Measurements from ENCODE around the gene FCMR. TPM values are rescaled to one million over a fixed set of nuclear protein-coding genes. Genes with fewer than 3 reads are reported as not detected.

Gene FCMR
- total and polyA plus RNA-seq, 9 of the 15 experiments (the other 6 are each of a cell fraction or from before 2014, with no cell fraction given) = 0.11 to 0.82 (median 0.20) TPM; not detected in 5

DNA sequence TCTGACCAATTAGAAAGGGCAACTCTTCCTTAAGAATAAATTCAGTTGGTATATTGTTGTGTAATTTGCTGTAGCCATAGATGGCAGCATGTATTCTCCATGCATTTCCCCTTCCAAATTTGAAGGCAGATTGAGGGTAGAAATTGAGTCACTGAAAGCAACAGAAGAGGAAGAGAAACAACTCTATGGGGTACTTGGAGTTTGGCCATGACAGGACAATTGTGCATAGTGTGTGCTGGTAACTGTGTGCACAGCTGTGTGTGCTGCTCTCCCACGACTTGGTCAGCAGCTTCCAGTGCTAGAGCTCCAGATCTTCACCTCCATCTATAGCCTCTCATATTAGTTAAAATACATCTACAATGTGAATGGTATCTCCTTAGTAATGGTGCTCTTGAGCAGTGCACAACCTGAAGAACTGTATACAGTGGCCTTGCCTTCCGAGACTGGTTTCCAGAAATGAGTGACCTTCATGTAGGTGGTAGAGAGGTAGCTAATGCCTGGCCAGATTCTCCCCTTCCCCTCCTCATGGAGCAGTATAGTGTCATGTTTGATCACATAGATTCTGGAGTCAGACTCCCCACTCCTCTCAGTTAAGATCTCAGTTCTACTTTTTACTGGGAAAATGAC, 49.4 kb upstream of the FCMR start:
- H2AFZ ChIP-seq (ENCODE audit: low read depth, low read length) = no peak overlapping the region
- H3K36me3 ChIP-seq (ENCODE audit: control insufficient read depth, insufficient read depth, low read length) = no peaks in the 10 kb centered on the region
- ChIA-PET POLR2A (interaction anchor here (0.7 to 1.5 kb wide), 3 partner anchors 9 to 27 kb away, joined by 3 to 7 read pairs (median 4); no protein-coding TSS in a partner anchor), CTCF (ENCODE audit: low intra/inter-chr PET ratio) (no interaction called here)
- no peak overlapping the region for H3K4me2 ChIP-seq (ENCODE audit: insufficient read depth, low read length)
- TF ChIP-seq THRA (IDR thresholded peaks at IDR 0.05) = no peak
- TF ChIP-seq TAL1 (IDR thresholded peaks at IDR 0.05) = no peak
- peak; percentile 21 for TF ChIP-seq RBM25 (IDR thresholded peaks at IDR 0.05; ENCODE audit: low read depth, low read length, severe bottlenecking)
- TF ChIP-seq E2F1 (CRISPR knock-in tag; IDR thresholded peaks at IDR 0.05) = no peak
- no peaks in the 10 kb centered on the region for H3K9me3 ChIP-seq (replicated peaks; ENCODE audit: control insufficient read depth, insufficient read depth, low read depth, low read length)
- H3K9ac ChIP-seq (ENCODE audit: insufficient read depth in 1 of 2, low read depth in 2 of 2, low read length in 2 of 2) = no peak overlapping the region
- H3K27ac ChIP-seq (ENCODE audit: extremely low read depth, low read depth, low read length) = no peak overlapping the region
- H3K9me1 ChIP-seq (ENCODE audit: control insufficient read depth, insufficient read depth, low read length) = no peaks in the 10 kb centered on the region
- H3K4me1 ChIP-seq (replicated peaks in 1 of 2; ENCODE audit: control insufficient read depth in 2 of 2, insufficient read depth in 2 of 2, low read length in 2 of 2) = no peaks in the 10 kb centered on the region; a peak in 1 of 5 replicates
- no peak for ATAC-seq
- no peaks in the 10 kb centered on the region for H4K20me1 ChIP-seq (replicated peaks; ENCODE audit: control insufficient read depth, insufficient read depth, low read length)
- no peak for FAIRE-seq
- H3K27me3 ChIP-seq (ENCODE audit: control insufficient read depth in 2 of 2, insufficient read depth in 2 of 2, low read length in 2 of 2) = peaks cover 12 to 21% of the 10 kb centered on the region in 2 experiments; a peak in 4 of 5 replicates
- intact Hi-C loops (cut with micrococcal nuclease) (loop anchor here (10.0 kb wide), 1 partner anchor 476 kb away; no protein-coding TSS in a partner anchor), in situ Hi-C loops (cut with MboI) (no loop called here)
- no TSS peak for BruUV-seq (replicated peaks)
- no peak for DNase-seq (ENCODE audit: extremely low read depth in 1 of 4, low spot score in 3 of 4)
- H3K79me2 ChIP-seq (ENCODE audit: control insufficient read depth, insufficient read depth, low read length) = no peaks in the 10 kb centered on the region
- WGBS (ENCODE audit: insufficient coverage, low coverage, missing lambda C conversion rate) = 13% methylated on average over 2 of the region's 2 CpGs
- H3K4me3 ChIP-seq = no peak overlapping the region

All from K562 (cell line).